Raji (cell line): ENCODE data around the gene SLC24A3.

ENCODE experiments used
- POLR2A ChIP-seq: IDR thresholded peaks from 2 replicates; pipeline ENCODE4 v1.6.1; 2011; ENCODE audit warnings: low read depth, low read length, control low read depth; ENCODE audit not compliant: insufficient read depth

Gene SLC24A3

DNA sequence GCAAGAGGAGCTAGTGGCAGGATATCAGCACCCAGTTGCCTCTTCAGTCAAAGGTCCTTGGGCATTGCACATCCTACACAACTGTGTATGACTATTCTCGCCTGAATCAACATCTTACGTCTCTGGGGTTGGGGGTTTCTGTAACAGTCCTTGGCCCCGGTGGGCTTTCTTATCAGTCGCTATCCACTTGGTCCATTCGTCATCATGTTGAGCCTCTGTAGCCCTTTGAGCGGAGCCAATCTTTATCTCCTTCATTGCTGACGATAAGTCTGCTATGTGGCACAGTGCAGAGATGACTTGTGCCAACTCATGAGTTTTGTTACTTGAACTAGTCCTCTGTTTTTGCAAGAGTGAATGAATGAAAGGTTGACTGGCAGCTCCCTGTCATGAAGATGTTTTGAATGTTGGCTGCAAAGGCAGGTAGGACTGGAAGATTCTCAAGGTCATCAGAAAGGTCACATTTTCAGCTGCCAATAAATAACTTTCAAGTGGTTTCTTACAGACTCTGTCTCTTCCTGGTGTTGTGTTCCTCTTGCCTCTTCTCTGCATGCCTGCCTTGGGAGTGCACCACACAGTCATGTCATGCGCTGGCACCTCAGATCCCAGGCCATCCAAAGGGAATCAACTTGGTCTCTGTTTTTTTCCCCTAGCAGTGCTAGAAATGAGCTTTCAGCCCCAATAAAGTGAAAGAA lies 238.9 kb downstream of the SLC24A3 start:
- TF ChIP-seq POLR2A = no peak

DNA sequence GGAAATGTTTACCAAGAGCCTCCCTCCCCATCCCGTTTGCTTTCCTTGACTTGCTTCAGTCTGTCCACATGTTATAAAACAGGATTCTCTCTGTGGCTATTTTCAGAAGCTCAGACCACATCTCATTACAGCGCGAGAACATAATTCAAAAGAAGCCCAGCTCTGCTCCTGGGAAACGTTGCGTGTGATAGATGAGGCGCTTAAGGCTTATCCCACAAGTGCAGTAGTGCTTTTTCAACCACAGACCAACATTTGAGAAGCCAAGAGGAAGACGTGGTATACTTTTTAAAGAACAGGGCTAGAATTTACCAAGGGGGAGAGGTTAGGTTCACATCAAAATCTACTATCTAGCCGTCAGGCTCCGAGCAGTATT lies 239.5 kb downstream of the SLC24A3 start:
- TF ChIP-seq POLR2A = no peak

DNA sequence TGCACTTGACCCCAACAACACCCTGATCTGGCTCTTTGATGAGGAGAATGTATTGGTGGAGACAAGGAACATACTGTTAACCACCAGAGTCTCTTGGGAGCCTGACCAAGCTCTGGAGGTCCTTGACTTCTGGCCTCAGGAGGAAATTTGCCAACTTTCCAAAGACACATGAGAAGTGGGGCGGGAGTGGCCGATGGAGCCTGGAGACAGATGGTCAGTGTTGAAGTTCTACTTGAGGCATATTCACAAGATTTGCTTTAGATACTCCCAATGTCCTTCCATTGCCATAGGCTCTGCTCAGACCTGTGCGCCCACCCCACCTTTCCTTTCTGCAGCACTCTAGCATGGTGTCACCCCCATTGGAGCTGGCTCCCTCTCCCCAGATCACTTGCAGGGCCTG lies 241.0 kb downstream of the SLC24A3 start:
- no peak for TF ChIP-seq POLR2A

DNA sequence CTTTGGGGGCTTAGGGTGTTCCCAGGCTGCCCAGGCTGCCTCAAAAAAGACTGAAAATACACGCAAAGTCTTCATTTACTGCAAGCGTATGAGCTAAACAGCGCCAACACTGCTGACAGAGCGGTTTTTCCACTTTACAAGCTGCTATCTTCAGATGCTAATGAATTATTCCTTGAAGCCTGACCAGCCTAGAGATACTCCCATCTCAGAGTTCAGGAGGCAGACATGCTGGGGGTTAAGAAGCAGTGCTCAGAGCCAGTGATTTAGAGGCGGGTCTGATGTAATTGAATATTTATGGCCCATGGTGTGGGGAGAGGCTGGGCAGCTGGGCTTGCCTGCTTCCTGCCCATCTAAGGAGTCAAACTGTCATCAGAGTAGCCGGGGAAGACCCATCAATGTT lies 241.4 kb downstream of the SLC24A3 start:
- TF ChIP-seq POLR2A = no peak

DNA sequence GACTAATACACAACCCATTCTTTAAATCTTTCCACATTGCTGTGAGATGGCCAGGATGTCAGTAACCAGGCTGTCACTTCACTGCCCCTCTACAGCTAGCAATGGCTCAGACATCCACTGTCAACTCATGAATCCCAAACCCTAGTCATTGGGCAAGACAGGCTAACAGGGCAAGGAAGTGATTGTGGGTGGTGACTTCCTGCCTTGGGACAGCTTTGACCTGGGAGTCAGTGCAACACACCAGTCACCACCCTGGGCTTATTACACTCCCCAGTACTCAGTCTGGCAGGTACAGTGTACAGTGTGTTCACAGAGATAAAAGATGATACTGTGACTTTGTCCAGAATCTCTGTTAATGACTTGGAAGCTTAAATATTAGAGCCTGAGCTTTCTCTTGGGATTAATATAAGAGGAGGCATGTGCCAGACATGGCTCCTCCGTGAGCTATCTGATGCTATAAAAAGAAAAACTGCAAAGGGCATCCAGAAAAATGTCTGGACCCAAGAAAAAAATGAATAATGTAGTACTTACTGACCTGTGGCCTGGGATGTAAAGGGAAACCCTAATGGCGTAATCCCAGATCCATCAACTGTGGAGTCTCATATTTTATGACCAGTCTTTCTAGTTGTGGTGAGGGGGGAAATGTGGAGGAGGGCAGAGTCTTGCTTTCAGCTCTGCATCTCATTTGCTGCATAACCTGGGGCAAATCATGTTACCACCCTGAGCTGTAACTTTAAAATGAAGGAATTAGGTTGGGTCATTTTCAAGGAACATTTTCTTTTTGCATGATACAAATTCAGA lies 244.4 kb downstream of the SLC24A3 start:
- TF ChIP-seq POLR2A = no peak

DNA sequence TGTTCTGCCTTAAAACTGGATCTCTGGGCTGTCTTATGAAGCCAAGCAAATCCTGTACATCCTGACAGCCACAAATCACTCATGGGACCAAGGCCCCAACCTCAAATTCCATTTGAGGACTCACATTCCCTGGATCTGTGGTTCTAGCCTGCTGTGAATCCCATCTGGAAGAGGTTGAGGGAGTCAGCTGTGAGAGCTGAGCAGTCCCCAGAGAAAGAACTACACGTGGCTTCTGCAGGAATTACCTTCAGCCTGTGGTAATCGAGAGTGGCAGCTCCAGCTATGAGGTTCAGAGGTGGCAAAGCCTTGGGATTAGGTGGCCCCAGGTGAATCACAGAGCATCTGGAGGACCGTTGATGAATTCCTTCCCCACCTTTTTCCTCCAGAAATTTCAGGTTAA lies 245.2 kb downstream of the SLC24A3 start:
- TF ChIP-seq POLR2A = no peak

DNA sequence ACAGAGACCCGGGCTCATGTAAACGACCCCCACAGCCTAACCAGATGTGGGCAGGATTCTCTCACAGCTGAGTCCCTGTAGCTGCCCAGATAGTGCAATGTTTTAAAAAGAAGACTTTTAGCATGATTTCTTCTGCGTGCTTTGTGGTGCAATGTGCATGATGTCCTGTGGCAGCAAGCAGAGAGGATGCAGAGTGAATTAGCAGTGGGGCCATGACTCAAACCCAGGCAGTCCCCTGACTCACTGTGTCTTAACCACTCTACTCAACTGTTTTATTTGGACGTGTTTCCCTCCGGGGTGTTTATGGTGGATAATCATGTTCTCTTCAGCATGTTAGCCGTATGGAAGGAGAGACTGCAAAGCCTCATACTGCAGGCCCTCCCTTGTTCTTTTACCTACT lies 247.9 kb downstream of the SLC24A3 start:
- TF ChIP-seq POLR2A = no peak

DNA sequence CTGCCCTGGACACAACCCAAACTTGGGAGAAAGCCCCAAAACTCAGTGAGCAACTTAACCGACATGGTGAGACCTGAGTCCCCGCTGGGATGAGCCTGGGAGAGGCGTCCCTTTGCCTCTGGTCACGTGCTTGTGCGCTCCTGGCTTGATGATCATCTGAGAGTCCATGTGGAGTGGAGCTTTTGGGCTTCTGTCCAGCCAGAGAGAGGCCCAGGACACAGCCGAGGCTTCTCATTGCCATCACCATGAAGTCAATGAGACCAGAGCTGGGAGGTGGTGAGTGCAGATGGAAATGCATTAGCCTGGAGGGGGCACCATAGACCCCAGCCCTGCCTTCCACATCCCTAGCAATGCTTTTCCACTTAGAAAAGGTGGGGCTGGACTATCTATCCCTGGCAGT lies 250.0 kb downstream of the SLC24A3 start:
- TF ChIP-seq POLR2A = no peak

DNA sequence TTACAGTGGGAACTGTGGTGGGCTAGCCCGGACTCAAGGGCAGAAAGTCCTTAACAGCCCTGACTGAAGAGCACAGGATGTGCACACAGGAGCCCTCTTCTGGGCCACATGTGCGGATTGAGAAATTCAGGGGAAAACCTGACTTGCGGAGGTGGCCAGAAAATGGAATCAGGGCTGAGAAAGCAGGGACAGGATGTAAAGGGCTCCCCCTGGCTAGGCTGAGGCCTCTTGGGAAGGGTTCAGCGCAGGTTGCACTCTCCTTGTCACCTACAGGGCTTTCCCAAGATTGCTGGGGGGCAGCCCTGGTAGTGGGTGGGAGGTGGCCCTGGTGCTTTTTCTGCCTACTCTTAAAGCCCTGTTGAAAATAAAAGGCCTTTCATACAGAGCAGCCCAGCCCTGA lies 251.2 kb downstream of the SLC24A3 start:
- TF ChIP-seq POLR2A = no peak

DNA sequence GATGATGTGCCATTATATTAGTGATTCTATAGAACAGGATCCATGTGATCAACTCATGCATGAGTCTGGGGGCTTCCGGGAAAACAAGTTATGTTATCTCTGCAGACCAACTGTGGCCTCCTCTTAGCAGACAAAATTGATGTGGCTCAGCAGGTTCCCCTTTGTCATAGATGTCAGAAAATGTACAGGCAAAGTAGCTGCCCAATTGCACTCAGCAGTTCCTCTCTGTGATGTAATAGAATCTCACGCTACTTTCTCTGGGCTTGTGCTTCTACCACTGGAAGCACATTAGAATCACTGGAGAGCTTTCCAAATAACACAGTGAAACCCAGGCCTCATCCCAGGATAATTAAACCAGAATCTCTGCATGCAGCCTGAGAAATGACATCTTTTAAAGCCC lies 253.1 kb downstream of the SLC24A3 start:
- TF ChIP-seq POLR2A = no peak

DNA sequence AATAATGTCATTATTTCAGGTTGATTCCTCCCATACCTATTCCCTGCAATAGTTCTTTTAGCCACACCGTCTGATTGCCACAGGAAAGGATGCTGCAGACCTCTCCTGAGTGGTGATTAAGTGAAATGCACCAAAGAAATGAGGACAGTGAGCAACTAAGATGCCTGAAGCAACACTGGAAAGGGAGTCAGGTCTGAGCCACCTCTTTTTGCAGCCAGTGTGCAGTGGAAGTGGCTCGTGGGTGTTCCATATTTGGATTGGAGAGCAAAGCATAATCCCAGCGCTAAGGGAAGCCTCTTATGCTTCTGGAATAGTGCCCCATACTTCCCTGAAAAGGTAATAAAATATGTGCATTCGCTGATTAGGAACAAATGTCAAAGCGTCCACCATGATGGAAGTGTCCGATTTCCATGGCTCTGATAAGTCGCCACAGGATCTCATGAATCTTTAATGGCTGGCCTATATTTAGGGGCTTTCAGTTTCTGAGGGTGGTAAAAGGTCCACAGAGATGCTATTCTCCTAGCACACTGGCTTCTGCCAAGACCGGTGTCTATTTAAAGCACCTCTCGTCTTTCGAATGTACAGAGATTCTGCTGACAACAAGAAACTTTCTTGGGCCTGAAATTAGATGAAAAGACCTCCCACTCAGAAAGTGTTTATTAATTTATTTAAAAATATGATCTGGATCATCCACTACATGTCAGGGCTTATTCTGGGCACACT lies 253.9 kb downstream of the SLC24A3 start:
- no peak for TF ChIP-seq POLR2A

DNA sequence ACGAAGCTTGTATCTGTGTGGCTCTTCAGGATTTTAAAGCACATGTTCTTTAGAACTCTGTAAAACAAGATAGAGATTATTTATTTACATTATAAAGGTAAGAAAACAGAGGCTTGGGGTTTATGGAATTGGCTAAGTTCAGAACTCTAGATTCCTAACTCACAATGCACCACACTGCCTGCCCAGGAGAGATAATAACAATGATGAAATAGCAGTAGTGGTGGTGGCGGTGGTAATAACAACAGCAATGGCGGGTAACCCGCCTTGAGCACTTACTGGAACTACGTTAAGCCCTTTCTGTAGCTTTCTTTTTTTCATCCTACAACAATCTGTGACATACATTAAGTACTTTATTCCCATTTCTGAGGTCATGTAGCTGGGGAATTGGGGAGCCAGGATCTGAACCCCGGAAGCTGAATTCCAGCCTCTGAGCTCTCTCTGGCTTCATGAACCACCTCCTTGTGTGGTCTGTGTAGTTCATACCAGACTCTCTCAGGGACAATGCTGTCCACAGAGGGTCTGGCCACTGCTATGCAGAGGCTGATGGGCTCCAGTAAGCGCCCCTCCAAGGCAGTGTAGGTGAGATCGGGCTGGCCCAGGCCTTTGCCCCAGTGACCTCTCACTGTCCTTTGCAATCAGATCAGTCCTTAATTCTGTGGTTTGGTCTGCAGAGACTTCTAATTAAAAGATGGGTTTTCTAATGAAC lies 260.9 kb downstream of the SLC24A3 start:
- no peak for TF ChIP-seq POLR2A

DNA sequence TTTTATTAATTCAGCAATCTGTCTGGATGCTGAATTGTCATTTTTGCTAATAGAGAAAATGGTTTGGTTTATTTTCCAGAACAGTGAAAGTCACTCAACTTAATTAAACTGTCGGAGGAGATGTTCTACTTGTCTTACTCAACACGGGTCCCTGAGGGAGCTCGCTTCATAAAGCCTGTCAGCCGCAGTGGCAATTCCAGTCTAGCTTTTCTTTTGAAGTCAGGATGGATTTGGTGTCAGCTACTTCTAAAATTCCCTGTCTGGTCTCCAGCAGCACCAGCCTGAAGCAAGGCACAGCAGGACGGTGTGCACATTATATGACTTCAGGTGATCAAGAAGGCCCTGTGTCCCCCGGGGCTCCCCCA lies 261.5 kb downstream of the SLC24A3 start:
- no peak for TF ChIP-seq POLR2A

DNA sequence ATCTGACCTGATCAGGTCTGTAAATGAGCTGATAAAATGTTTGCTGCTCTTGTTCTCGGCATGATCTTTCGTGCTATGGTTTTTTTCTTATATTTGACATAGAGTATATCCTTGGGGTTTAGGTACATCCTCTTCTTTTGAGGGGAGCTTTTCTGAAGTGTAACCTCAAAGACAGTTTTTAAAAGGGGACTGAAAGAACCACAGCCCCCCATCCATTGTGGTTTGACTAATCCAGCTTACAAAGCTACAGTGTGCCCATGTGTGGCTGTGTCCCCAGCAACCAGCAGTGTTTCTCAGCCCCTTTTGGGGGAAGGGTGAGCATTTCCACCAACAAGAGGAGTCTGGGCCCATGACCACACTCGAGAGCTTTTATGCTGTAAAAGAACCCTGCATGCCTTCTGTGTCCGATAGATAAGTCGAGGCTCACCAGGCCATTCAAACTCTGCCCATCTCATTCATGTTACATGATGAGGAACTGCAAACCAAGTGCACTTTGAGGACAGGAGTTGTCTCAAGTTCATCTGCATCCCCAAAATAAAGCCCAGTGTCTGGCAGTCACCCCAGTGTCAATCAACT lies 266.0 kb downstream of the SLC24A3 start:
- TF ChIP-seq POLR2A = no peak

DNA sequence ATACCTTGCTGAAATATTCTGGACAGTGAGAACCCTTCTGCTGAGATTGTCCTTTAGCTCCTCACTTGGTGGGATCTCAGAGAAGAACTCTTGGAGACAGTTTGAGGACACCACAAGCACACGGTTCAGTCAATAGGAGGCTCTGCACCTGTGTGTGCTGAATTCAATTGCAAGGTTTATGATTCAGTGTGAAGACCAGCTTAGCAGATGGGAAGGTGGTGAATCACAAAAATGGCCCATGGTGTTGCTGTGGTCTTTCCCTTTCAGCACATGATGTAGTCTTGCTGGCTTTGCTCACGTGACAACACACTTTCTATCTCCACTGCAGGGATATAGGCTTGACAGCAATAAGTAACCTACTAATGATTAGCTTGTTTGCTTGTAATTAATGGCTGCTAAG lies 270.3 kb downstream of the SLC24A3 start:
- TF ChIP-seq POLR2A = no peak
